ENCODE data around the gene C9orf85. TPM values are rescaled to one million over a fixed set of nuclear protein-coding genes. Genes with fewer than 3 reads are reported as not detected.
"Not testable (repeated sequence)": the region's sequence is repeated elsewhere in the genome, so short reads cannot be mapped to it uniquely, and the experiment has no call there.

The C9orf85 gene
- total RNA-seq, 1 donor from 2014 or later, result 11.3 TPM

DNA sequence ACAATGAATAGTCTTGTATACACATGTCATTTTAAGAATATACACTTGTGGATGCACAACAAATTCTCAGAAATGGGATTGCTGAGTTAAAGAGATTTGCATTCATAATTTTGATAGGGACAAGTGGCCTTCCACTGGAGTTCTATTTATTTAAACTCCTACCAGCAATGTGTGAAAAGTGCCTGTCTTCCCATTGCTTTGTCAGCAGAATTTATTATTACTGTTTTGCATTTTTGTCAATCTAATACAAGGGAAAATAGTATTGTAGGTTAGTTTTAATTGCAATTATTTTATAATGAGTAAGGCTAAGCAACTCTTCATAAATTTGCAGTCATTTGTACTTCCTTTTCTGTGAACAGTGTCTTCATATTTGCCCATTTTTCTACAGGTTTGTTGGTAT, 94.0 kb downstream of the C9orf85 start:
- DNase-seq (ENCODE audit: low read depth), result no peak
- Histone ChIP-seq H3K36me3 (ENCODE audit: control insufficient read depth, insufficient read depth, low read length) (no peaks in the 10 kb centered on the region), H3K27me3 (ENCODE audit: control insufficient read depth, insufficient read depth, low read length) (no peaks in the 10 kb centered on the region), H3K4me3 (ENCODE audit: low read depth, low read length) (no peak overlapping the region)
- no peak for FAIRE-seq
- TF ChIP-seq, protein P1, sequence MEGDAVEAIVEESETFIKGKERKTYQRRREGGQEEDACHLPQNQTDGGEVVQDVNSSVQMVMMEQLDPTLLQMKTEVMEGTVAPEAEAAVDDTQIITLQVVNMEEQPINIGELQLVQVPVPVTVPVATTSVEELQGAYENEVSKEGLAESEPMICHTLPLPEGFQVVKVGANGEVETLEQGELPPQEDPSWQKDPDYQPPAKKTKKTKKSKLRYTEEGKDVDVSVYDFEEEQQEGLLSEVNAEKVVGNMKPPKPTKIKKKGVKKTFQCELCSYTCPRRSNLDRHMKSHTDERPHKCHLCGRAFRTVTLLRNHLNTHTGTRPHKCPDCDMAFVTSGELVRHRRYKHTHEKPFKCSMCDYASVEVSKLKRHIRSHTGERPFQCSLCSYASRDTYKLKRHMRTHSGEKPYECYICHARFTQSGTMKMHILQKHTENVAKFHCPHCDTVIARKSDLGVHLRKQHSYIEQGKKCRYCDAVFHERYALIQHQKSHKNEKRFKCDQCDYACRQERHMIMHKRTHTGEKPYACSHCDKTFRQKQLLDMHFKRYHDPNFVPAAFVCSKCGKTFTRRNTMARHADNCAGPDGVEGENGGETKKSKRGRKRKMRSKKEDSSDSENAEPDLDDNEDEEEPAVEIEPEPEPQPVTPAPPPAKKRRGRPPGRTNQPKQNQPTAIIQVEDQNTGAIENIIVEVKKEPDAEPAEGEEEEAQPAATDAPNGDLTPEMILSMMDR (IDR thresholded peaks at IDR 0.05; ENCODE audit: insufficient read depth, low read length, severe bottlenecking), result no peak

DNA sequence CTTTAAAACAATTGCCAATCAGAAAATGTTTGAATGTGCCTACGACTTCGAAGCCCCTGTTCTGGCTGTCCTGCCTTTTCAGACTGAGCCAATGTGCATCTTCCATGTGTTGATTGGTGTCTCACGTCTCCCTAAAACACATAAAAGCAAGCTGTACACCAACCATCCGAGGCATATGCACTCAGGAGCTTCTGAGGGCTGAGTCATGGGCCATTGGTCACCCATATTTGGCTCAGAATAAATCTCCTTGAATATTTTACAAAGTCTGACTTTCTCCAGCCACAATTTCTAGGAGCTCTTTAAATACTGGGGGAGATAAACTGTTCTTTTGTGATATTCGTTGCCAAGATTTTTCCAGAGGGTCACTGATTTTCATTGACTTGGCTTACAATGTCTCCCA, 95.1 kb downstream of the C9orf85 start:
- DNase-seq (ENCODE audit: low read depth), result peak; percentile 21
- H3K4me3 ChIP-seq (ENCODE audit: low read depth, low read length), result no peak overlapping the region
- no peak for FAIRE-seq
- TF ChIP-seq, protein P1 (IDR thresholded peaks at IDR 0.05; ENCODE audit: insufficient read depth, low read length, severe bottlenecking), result no peak
- H3K27me3 ChIP-seq (ENCODE audit: control insufficient read depth, insufficient read depth, low read length), result no peaks in the 10 kb centered on the region
- no peaks in the 10 kb centered on the region for H3K36me3 ChIP-seq (ENCODE audit: control insufficient read depth, insufficient read depth, low read length)

DNA sequence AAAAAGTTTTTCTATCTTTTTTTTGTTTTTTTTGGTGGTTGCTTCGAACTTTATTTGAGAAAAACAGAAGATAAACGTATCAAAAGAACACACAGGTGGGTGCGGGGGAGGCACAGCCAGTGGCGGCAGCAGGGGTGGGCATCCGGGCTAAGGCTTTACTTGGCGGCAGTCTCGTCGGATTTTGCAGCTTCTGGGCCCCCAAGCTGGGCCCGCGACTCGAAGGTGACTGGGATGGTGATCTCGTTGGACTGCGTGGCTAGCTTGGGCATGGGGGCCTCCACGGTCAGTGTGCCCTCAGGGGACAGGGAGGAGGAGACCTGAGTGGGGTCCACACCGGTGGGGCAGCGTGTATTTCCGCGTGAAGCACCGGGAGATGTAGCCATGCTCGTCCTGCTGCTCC, 96.3 kb downstream of the C9orf85 start:
- FAIRE-seq; H3K27me3 ChIP-seq (ENCODE audit: control insufficient read depth, insufficient read depth, low read length); DNase-seq (ENCODE audit: low read depth): not testable (repeated sequence)

DNA sequence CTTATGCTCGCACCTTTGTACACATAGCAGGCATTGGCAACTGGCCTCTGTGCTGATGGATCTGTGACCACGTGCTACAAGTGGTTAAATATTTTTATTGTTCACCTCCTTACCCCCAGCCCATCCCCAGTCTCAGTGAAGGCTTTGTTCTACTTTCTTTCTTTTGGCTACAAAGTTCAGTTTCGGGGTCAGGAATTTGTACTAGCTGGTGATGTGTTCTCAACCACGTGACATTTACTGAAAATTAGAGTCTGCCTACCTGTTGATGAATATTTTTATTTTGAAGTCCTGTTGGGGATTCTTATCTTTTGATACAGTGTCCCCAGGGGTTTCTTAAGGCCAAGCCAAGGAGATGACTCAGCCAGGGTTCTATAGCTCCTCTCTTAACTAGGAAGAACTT, 101.2 kb downstream of the C9orf85 start:
- TF ChIP-seq, protein P1 (IDR thresholded peaks at IDR 0.05; ENCODE audit: insufficient read depth, low read length, severe bottlenecking), result no peak
- Histone ChIP-seq H3K36me3 (ENCODE audit: control insufficient read depth, insufficient read depth, low read length) (no peaks in the 10 kb centered on the region), H3K27me3 (ENCODE audit: control insufficient read depth, insufficient read depth, low read length) (no peaks in the 10 kb centered on the region), H3K4me3 (ENCODE audit: low read depth, low read length) (no peak overlapping the region)
- DNase-seq (ENCODE audit: low read depth) (peak; percentile 37), FAIRE-seq (no peak)

More for the DNA sequence above, 96.3 kb downstream of the C9orf85 start:
- not testable (repeated sequence) for H3K36me3 ChIP-seq (ENCODE audit: control insufficient read depth, insufficient read depth, low read length); H3K4me3 ChIP-seq (ENCODE audit: low read depth, low read length)

DNA sequence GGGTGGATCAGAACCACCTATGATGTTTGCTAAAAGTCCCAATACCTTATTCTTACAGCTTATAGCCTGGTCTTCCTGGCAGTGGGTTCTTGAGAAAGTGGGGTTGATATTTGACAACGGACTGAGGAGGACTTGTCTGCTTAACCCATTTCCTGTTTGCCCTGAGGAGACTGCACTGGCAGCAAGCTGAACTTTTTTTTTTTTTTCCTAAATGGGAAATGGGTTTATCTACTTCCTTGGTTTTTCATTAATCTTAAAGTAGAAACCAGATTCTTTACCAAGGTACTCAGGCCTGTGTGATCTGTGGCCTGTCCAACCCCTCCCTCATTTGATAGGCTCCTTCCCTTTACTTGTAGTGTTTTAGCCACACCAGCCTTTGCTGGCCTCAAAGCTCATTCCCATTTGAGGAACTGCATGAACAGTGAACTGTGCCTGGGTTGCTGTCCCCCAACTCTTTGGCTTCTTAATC, 101.9 kb downstream of the C9orf85 start:
- Histone ChIP-seq H3K27me3 (ENCODE audit: control insufficient read depth, insufficient read depth, low read length) (no peaks in the 10 kb centered on the region), H3K36me3 (ENCODE audit: control insufficient read depth, insufficient read depth, low read length) (no peaks in the 10 kb centered on the region), H3K4me3 (ENCODE audit: low read depth, low read length) (no peak overlapping the region)
- FAIRE-seq (no peak), DNase-seq (ENCODE audit: low read depth) (peak; percentile 7)
- TF ChIP-seq, protein P1 (IDR thresholded peaks at IDR 0.05; ENCODE audit: insufficient read depth, low read length, severe bottlenecking), result no peak

DNA sequence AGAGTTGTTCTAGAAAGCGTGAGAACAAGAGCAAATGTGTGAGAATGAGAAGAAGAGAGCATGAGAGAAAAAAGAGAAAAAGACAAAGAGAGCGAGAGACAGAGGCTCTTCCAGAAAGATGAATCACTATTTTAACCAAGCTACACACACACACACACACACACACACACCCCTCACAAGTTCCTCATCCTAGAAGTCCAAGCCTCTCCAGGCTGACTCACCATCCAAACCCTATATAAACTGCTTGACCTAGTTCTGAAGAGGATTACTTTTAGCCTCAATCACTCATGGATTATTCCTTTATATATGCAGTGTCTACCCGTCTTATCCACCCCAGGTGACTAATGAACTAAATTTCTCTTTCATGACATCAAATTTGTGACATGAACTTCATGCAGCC, 111.4 kb downstream of the C9orf85 start:
- FAIRE-seq (peak; percentile 60), DNase-seq (ENCODE audit: low read depth) (peak; percentile 91)
- Histone ChIP-seq H3K4me3 (ENCODE audit: low read depth, low read length) (no peak overlapping the region), H3K36me3 (ENCODE audit: control insufficient read depth, insufficient read depth, low read length) (no peaks in the 10 kb centered on the region), H3K27me3 (ENCODE audit: control insufficient read depth, insufficient read depth, low read length) (no peaks in the 10 kb centered on the region)
- TF ChIP-seq, protein P1 (IDR thresholded peaks at IDR 0.05; ENCODE audit: insufficient read depth, low read length, severe bottlenecking), result no peak

Other genes starting within 250 kb of the C9orf85 start
- gene CEMIP2, start 143.1 kb upstream of the C9orf85 start, total RNA-seq, result 37.6 and 58.8 TPM in 2 replicates
- gene ABHD17B, start 446 bp upstream of the C9orf85 start, total RNA-seq, result 24.7 and 32.5 TPM in 2 replicates
- gene C9orf57, start 149.0 kb downstream of the C9orf85 start, total RNA-seq, result not detected in 2 replicates
- gene GDA, start 237.8 kb downstream of the C9orf85 start, total RNA-seq, result 1.8 and 4.4 TPM in 2 replicates